AG04450 (cell line): ENCODE data around the gene THOC5. TPM values are rescaled to one million over a fixed set of nuclear protein-coding genes. Genes with fewer than 3 reads are reported as not detected.

ENCODE experiments used
- CTCF ChIA-PET: fragments of 300-600, 350-600 bp; formaldehyde crosslinking; extraction: SDS; loops from one replicate; lab custom pipeline; 2022; ENCODE audit warnings: antibody characterized with exemption, inconsistent platforms; lab: Charles Lee
- POLR2A ChIA-PET: fragments of 350-600 bp; formaldehyde crosslinking; extraction: SDS; loops from one replicate; lab custom pipeline; 2021; ENCODE audit warnings: antibody characterized with exemption, inconsistent platforms; lab: Yijun Ruan, JAX
- DNase-seq: peaks from one replicate; pipeline ENCODE4 v3.0.0-alpha.2; 2011; ENCODE audit warnings: low read depth, low spot score
- H3K27ac ChIP-seq: one replicate; pipeline ENCODE4 v1.5.1; 2012; ENCODE audit warnings: low read depth, low read length, control low read depth
- H3K27me3 ChIP-seq: one replicate; pipeline ENCODE4 v1.6.0; 2012; ENCODE audit warnings: low read length; ENCODE audit not compliant: control insufficient read depth, insufficient read depth
- H3K4me3 ChIP-seq: 2 replicates; pipeline ENCODE4 v1.5.1; 2011; ENCODE audit warnings: mild to moderate bottlenecking, low read depth, low read length, control low read depth
- H3K9me3 ChIP-seq: 2 replicates; pipeline ENCODE4 v1.5.1; 2012; ENCODE audit warnings: low read length; ENCODE audit not compliant: control insufficient read depth, insufficient read depth
- polyA plus RNA-seq: library from polyadenylated mRNA; depleted of rRNA; stranded (reverse); fragments of >200 nt; gene quantifications from 2 replicates; pipeline ENCODE4 v1.2.3, GENCODE V29; 2011
- TF ChIP-seq, protein P1 (sequence below): IDR thresholded peaks from 2 replicates; pipeline ENCODE4 v1.5.1; 2011; ENCODE audit warnings: low read depth, low read length, control low read depth, inconsistent platforms

The THOC5 gene
- polyA plus RNA-seq, 1 experiment: 93.7 TPM

DNA sequence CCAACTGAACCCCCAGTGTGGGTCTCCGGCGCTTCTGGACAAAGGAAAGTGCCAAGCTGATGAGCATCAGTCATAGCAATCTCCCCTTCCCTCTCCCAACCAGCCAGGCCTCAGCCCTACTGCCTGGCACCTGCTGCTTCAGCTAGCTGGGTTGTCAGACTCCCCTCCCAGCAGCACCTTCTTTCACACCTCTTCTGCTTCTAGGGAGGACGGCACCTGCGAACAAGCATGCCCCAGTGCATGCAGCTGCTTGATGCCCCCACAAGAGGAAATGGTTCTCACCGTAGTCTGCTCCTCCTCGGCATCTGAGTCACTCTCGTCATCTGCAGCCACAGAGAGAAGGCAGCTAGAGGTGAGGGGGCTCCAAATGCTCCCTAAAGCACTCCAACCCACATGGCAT lies 25.4 kb downstream of the THOC5 start:
- H3K9me3 ChIP-seq: no peaks in the 10 kb centered on the region
- H3K4me3 ChIP-seq: no peak overlapping the region
- ChIA-PET POLR2A (no interaction called here), CTCF (no interaction called here)
- TF ChIP-seq, protein P1, sequence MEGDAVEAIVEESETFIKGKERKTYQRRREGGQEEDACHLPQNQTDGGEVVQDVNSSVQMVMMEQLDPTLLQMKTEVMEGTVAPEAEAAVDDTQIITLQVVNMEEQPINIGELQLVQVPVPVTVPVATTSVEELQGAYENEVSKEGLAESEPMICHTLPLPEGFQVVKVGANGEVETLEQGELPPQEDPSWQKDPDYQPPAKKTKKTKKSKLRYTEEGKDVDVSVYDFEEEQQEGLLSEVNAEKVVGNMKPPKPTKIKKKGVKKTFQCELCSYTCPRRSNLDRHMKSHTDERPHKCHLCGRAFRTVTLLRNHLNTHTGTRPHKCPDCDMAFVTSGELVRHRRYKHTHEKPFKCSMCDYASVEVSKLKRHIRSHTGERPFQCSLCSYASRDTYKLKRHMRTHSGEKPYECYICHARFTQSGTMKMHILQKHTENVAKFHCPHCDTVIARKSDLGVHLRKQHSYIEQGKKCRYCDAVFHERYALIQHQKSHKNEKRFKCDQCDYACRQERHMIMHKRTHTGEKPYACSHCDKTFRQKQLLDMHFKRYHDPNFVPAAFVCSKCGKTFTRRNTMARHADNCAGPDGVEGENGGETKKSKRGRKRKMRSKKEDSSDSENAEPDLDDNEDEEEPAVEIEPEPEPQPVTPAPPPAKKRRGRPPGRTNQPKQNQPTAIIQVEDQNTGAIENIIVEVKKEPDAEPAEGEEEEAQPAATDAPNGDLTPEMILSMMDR: no peak
- no peak for DNase-seq
- no peaks in the 10 kb centered on the region for H3K27me3 ChIP-seq
- no peak overlapping the region for H3K27ac ChIP-seq

GRCh38 chr22:29524442-29525191 lies 28.9 kb downstream of the THOC5 start:
- Histone ChIP-seq H3K9me3 (no peaks in the 10 kb centered on the region), H3K27ac (no peak overlapping the region), H3K4me3 (no peak overlapping the region), H3K27me3 (no peaks in the 10 kb centered on the region)
- ChIA-PET POLR2A (no interaction called here), CTCF (interaction anchor here (1.2 to 2.3 kb wide), 4 partner anchors 29 to 130 kb away, joined by 3 to 25 read pairs (median 5); partner anchors contain the start of gene THOC5)
- no peak for DNase-seq
- TF ChIP-seq, protein P1: peak; percentile 44

DNA sequence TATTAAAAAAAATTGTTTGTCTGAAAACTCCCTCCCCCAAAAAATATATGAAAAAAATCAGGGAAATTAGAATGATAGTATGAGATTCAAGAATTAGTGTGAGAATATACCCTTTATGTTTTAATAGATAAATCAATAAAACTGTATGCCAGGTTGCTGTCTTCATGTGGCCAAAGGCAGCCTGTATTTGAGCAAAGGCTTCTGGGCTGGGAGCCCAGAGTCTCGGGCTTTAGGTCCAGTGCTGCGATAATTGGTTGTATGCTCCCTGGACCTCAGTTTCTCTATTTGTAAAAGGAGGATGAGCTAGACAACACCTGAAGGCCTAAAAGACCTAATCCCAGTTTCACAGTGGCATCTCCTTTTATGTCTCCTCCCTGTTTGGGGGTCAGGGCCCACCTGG lies 29.8 kb downstream of the THOC5 start:
- ChIA-PET POLR2A (no interaction called here), CTCF (interaction anchor here (1.2 to 2.3 kb wide), 4 partner anchors 30 to 129 kb away, joined by 3 to 25 read pairs (median 5); partner anchors contain the start of gene THOC5)
- no peaks in the 10 kb centered on the region for H3K27me3 ChIP-seq
- H3K27ac ChIP-seq: no peak overlapping the region
- DNase-seq: no peak
- no peak overlapping the region for H3K4me3 ChIP-seq
- no peaks in the 10 kb centered on the region for H3K9me3 ChIP-seq
- TF ChIP-seq, protein P1: no peak

DNA sequence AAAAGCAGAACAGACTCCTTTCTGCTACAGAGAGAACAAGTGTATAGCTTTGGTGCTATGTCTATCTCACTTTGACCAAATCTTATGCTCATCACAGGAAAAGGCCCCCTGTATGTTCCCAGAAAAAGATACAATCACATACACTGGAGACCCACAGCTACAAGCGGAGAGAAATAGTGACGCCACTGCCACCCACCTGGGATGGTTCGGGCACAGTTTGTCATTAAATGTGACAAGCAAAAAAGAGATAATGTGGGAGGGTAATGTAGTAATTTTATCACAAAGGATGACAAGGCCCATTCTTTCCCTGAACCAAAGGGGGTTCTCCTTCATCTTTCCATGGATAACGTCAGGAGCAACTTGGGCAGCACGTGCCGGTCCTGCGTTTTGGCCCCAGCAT lies 32.0 kb downstream of the THOC5 start:
- no peaks in the 10 kb centered on the region for H3K9me3 ChIP-seq
- CTCF ChIA-PET: interaction anchor here (0.7 kb wide), 1 partner anchor 32 kb away, joined by 4 read pairs; the partner anchor contains the start of gene THOC5

More for the DNA sequence above, 32.0 kb downstream of the THOC5 start:
- DNase-seq: no peak
- TF ChIP-seq, protein P1: no peak
- POLR2A ChIA-PET: interaction anchor here (0.6 kb wide), 1 partner anchor 22 kb away, joined by 3 read pairs; no protein-coding TSS in a partner anchor
- peak overlapping the region; percentile 57 for H3K27ac ChIP-seq
- H3K4me3 ChIP-seq: no peak overlapping the region
- no peaks in the 10 kb centered on the region for H3K27me3 ChIP-seq
